ENCODE results near the gene HSF4.

Gene HSF4

DNA sequence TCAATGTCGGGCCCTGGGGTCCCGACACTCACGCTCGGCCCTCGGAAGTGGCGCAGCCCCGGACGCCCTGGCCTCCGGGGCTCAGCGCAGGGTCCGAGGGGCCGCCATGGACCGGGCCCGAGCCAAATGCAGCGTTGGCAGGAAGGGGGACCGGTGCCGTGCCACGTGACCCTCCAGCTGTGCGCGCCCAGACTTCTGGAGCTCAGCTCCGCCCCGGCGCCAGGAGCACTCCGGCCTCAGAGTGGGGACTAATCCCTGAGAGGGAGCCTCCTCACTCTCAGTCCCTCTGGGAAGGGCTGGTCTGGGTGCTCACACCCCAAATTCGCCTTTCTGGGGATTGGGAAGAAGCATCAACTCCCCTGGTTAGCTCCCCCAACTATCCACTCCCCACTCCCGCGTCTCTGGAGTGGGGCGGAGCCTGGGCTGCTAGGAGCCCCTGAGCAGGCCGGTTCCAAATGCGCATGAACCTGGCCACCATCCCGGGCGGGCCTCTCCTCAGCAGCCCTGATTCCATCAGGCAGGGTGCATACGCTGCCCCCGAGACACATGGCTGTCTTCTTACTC, 13.6 kb upstream of the HSF4 start, which contains the start of gene B3GNT9:
Gene B3GNT9, minus strand, starts transcription at position 166 of the 564 bp plus-strand sequence. CDS start 513 bp downstream, outside the sequence.
- DNase-seq, result peak; percentile 69

DNA sequence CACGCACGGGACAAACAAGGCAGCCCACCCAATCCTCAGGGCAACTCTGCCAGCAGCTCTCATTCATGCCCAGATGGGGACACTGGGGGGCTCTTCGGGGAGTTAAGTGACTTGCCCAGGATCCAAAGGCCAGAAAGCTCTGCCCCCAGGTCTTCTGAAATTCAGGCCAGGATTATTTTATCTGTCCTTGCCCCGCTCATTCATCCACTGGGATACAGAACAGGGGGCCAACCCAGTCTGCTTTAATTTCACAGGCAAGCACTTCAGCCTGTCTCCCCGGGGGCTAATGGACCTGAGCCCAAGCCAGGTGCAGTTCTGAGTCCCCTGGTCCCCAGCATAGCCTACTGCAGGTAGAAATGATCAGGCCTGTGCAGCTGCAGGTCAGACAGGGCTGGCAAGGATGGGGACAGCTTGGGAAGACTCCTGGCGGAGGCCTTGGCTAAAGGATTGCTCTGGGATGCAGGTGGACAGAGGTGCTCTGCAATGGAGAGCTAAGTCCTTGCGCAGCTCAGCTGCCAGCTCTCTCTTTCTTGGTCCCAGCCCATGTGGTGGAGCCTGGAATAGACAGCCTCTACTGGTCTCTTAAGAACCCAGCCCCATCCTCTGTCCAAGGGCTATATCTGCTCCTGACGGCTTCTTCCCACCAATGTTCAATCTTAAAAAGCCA, 13.0 kb upstream of the HSF4 start:
- peak; percentile 3 for DNase-seq

DNA sequence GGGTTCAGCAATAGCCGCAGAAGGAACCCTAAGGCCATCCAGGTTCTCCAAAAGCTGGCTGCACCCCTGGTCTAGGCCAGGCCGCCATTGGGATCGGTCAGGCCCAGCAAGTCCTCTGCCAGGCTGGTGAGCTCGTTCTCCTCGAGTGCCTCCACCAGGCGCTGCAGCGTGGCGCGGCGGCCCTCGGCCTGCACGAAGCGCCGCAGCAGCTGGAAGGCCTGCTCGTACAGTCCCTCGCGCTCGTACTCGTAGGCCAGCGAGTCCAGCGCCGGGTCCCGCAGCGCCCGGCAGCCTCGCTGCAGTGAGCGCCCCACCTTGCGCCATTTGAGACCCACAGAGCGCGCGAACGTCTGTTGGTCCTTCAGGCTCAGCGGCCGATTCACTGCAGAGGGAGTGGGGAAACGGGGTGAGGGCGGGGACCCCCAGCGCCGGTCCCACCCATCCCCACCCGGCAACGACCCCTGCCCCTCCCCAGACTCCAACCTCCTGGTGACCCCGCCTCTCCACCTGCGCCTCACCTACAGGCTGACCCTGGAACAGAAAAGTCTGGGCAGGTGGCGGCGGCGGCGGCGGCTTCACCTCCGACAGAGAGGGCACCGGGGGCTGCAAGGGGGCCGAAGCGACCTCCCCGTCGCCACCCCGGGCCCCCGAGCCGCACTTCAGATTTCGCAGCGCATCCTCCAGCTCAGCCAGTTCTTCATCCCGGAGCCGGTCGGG, 9.8 kb upstream of the HSF4 start:
- DNase-seq, result peak; percentile 27

DNA sequence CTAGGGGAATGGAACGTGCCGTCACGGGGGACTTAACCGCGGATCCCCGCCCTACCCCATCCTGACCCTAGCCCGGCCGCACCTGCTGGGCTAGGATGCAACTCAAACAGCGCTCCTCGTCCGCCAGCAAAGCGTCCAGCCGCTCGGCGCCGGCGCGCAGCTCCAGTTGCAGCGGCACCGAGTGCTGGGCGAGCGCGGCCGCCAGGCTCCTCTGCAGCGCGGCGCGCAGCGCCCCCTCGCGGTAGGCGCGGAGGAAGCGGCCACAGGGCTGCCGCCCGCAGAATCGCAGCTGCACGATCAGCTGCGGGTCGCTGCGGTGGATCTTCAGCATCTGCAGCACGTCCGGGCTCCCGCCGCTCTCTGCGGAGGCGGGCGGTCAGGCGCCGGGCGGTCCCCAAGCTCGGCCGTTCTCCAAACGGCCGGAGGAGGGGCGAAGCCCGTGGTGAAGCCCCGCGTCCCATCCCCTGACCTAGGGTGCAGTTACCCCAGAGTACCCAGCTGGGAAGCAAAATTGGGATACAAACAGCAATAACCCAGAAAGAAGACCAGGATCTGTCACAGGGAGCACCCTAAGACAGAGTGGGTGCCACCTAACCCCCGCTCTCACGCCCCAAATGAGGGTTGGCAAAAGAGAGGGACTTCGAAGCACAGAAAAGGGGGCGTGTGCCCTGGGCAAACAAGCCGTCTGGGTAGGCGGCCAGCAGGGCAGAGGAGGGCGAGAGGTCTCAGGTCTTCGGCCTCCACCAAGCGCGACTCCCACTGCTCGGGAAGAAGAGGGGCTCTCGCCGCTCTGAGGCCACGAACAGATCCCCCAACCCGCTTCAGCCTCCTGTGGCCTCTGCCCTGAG, 9.0 kb upstream of the HSF4 start:
- peak; percentile 78 for DNase-seq

DNA sequence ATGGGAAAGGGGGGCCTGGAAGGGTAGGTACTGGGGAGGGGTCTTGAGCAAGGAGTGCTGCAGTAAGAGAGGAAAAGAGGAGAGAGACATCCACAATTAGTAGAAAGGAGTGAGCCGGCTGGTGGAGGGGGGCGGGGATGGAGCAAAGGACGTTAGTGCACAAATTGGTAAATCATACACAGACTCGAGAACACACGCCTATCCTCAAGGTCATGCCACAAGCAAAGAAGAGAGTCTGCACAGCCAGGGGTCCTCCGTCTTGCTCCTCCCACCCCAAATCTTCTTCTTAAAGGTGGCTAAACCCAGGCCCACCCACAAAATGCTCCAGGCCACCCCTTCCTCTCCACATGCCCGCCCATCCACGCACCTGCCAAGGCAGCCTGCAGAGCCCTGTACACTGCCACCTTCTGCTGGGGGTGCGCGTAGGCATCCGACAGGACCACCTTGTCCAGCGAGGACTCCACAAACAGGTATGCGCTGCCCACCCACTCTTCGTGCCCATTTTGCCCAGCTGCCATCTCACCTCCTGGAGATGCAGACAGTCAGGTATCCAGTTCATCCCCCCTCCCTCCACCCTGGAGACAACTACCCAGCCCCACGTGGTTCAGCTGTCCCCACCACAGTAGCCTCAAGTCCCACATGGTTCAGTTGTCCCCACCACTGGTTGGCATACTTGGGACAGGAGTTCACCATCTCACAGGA, 8.3 kb upstream of the HSF4 start:
- DNase-seq, result no peak

DNA sequence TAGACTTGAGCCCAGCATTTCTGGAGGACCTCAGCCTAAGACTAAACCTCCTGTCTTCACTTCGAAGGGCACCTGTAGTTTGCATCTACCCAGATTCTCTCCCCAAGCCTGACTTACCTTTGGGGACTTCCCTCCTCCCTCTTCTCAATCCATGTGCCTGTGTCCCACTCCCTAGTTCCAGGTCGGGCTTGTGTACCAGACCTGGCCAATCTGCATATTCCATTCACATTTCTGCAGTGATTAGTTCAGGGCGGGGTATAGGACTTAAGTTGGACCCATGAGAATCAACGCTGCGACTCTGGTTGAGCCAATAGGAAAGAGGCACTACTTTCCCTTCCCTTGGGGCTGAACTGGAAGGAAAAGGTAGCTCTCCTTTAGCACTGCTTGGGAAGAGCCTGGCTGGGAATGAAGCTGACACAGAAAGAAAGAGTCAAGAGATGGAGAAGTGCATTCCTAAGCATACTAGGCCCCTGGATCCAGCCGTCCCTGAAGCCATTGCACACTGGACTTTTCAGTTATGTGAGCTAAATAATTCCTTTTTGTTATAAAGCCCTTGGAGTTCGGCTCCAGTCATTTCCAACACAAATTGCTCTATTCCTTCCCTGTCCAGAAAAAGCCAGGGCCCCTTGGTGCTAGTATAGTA, 7.3 kb upstream of the HSF4 start:
- DNase-seq, result no peak

DNA sequence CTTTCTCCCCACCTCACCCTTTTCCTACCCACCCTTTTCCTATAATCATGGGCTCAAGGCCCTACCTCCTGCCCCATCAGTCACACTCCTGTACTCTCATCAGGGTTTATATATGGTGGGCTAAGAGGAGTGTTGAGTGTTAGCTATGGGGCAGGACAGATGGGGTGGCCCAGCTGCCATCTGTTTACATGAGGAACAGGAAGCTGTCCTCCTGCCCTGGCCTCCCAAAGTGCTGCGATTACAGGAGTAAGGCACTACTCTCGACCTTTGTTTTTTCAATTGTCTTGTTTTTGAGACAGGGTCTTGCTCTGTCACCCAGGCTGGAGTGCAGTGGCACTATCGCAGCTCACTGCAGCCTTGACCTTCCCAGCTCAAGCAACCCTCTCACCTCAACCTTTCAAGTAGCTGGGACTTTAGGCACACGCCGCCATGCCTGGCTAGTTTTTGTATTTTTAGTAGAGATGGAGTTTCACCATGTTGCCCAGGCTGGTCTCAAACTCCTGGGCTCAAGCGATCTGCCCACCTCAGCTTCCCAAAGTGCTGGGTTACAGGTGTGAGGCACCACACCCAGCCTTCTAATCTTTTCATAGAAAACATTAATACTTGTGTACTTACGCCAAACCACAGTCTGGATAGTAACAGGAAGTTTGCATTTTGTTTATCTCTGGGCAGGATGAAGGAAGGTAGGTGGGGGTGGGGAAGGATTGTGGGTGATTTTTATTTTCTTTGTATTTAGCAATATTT, 6.5 kb upstream of the HSF4 start:
- DNase-seq, result no peak

DNA sequence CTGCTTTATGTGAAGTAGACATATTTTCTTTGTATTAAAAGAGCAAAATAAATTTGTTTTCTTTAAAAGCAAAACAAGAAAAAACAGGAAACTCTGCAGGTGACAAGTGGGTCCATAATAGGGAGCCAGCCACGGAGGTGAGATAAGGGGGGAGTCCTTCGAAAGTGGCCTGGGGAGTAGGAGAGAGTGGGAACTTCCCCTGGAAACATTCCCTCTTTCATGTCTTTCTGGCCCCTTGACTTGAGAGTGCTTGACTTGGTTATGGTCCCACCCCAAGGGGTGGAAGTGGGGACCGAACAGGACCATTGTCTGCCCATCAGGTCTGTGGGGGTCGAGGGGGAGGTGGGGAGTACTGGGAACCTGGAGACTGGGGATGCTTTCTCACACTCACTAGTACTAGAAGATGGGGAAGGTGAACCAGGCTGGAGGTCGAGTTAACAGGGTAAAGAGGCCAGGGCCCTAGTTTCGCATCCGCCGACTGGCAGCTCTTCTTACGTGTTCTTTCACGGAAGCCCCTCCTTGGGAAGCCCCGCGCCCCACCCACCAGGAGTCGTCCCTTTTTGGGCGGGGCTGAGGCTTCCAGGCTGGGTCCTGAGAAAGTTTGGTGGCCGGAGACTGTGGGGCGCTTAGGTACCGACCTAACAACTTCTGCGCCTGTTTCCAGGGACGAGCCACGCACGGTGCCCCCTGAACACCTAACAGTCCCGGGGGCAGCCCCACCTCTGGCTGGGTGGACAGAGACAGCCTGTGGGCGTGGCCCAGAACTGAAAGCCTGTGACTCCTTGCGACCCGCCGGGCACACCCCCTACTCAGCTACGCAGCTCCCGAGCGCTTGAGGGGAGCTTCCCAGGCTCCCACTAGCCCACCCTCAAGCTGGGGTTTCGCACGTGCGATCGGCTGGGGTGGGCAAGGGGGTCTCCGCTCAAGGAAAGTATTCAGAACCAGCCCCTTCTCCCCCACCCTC, 5.6 kb upstream of the HSF4 start:
- peak; percentile 34 for DNase-seq

DNA sequence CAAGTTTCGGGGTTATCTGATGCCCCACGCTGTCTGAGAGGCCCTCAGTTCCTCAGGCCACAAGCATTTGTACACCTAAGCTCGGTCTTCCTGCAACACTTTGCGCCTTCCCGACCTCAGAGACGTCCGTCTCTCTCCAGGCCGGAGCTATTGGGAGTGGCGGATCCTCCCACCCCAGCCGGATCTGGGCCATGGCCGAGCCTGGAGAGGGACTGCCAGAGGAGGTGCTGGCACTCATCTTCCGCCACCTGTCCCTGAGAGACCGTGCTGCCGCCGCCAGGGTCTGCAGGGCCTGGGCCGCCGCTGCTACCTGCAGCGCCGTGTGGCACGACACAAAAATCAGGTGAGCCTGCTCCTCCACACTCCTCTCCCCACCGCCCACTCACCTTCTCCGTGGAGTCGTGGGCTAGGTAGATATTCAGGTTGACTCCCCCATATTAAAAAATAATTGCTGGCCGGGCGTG, 2.9 kb upstream of the HSF4 start:
- no peak for DNase-seq

DNA sequence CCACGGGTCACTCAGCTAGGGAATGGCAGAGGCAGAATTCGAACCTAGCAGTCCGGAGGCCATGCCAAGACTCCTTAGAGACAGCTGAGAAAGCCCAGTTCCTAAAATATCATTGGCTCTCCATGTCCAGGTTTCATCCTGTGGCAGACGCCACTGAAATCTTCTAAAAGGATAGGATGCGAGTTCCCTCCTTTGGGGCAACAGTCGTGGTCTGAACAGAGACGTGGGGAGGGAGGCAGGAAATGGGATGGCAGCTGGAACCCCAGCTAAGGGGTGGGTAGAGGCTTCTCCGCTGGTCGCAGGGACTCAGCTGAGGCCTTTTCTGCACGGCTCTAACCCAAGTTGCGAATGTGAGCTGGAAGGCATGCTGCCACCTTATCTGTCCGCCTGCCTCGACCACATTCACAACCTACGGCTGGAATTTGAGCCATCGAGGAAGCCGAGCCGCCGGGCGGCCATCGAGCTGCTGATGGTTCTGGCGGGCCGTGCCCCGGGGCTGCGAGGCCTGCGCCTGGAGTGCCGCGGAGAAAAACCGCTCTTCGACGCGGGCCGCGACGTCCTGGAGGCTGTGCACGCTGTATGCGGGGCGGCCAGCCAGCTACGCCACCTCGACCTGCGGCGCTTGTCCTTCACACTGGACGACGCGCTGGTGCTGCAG, 1.9 kb upstream of the HSF4 start:
- no peak for DNase-seq

DNA sequence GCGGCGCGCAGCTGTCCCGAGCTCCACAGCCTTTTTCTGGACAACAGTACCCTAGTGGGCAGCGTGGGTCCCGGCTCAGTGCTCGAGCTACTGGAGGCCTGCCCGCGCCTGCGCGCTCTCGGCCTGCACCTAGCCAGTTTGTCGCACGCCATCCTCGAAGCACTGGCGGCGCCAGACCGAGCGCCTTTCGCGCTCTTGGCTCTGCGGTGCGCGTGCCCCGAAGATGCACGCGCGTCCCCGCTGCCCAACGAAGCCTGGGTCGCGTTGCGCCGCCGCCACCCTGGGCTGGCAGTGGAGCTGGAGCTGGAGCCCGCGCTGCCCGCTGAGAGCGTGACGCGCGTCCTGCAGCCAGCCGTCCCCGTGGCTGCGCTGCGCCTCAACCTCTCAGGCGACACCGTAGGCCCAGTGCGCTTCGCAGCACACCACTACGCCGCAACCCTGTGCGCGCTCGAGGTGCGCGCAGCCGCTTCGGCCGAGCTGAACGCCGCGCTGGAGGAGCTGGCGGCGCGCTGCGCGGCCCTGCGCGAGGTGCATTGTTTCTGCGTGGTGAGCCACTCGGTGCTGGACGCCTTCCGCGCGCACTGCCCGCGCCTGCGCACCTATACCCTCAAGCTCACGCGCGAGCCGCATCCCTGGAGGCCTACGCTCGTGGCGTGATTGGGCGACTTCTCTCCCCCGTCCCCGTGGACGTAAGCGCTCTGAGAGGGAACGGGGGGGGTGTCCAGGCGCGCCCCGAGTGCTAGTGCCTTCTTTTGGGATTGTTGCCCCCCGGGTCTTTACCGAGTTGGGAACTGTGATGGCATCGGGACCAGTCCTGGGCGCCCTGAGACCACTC, 1.2 kb upstream of the HSF4 start:
- DNase-seq, result peak; percentile 91

DNA sequence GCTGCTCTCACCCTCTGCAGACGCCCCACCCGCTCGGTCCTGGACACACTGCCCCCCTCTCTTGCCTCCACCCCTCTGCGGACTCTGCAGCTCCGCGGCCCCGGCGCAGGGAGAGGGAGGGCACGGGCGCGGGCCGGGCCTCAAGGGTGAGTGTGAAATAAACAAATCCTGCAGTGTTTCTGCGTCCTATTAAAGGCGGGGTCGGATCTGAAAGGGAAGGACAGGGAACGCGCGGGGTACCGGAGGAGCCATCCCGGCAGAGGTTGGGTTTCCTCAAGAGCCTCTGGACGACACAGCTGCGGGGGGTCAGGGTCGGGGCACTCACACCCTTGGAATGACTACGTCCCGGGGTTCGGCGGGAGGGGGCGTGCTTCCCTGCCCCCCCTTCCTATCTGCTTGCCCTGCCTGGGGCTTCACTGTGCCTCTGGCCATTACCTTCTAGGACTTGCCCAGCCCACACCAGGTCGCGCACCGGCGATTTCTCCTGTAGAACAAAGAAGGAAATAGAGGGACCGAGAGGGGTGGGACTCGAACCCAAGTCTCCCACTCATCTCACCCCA, 466 bp upstream of the HSF4 start:
- DNase-seq, result peak; percentile 70

DNA sequence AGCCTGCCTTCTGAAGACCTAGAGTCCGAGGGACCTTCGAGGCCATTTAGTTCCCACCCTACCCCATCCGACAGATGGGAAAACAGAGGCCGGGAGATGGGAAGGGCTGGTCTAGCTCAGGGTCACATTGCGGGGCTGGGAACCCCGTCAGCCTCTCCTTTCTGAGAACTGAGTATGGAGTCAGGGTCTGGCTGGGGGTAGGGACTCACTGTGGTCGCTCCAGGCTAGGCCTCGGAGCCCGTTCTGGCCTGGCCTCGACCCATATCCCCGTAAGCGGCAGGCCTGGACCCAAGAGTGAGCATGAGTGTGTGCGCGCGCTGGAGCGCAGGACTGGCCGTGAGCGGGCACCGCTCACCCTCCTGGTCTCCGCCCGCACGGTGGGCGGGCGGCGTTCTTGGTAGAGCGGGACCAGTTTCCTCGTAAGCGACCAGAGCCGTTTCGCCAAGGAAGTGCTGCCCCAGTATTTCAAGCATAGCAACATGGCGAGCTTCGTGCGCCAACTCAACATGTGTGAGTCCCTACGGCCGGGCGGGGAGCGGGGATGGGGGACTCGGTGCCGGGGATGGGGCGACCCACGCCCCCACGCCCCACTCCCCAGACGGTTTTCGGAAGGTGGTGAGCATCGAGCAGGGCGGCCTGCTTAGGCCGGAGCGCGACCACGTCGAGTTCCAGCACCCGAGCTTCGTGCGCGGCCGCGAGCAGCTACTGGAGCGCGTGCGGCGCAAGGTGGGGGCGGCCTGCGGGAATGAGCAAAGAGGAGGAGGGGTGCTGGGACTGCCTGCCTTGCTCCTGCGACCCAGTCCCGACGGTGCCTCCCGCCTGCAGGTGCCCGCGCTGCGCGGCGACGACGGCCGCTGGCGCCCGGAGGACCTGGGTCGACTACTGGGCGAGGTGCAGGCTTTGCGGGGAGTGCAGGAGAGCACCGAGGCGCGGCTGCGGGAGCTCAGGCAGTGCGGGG, 855 bp downstream of the HSF4 start:
- DNase-seq, result no peak

DNA sequence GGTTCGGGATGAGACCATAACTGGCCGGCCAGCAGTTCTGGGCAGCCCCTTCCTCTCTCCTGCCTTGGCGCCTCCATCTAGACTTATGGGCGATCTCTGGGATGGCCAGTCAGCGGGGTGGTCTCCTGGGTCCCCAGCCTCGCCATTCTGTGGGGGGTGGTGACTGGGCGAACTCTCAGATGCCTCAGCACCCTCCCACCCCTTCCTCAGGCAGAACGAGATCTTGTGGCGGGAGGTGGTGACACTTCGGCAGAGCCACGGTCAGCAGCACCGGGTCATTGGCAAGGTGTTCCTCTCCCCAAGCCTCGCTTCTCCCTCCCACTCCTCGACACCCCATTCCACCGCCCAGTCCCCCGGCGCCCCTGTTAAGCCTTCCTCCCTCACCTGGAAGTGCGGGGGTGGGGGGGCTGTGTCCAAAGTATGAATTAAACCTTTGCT, 1.6 kb downstream of the HSF4 start:
- DNase-seq, result no peak

DNA sequence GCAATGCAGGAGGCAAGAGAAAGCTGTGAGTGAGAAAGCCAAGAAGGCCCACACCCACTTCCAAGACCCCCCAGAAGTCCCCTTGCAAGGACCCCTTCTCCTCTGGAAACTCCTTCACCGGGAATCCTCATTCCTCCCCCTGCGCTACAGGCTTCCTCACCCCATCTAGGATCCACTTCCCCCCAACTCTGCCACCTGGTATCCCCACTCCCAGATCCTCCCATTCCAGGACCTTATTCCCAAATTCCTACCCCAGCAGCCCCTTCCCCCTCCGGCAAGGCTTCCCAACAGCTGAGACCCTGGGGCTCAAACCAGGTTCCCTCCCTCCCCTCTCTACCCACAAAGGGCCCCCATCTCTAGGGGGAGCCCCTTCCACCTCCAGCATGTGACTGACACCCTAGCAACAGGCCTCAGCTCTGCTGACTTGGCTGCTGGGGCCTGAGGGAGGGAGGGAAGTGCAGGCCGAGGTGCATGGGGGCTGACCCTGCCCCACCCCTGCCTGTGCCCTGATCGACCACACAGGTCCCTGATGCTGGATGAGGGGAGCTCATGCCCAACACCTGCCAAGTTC, 2.1 kb downstream of the HSF4 start:
- DNase-seq, result no peak

DNA sequence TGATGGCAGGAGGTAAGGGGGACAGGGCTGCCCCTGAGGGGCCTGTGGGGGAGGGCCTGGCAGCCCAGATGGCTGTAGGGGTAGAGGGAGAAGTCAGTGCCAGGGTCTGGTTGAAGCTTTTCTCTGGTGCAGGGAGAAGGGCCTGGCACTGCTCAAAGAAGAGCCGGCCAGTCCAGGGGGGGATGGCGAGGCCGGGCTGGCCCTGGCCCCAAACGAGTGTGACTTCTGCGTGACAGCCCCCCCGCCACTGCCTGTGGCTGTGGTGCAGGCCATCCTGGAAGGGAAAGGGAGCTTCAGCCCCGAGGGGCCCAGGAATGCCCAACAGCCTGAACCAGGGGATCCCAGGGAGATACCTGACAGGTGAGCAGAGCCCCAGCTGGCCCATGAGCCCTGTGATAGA, 3.0 kb downstream of the HSF4 start:
- no peak for DNase-seq
